GM18511 (cell line): ENCODE measurements around the gene XXYLT1.
A peak's percentile ranks its signal among the peaks of the same experiment; 100 is the strongest.

Experiments used
- ATAC-seq: cut with Tn5 transposase; IDR thresholded peaks from one replicate; pipeline ENCODE4 v1.9.1; 2021; ENCODE audit warnings: mild to moderate bottlenecking, moderate library complexity; ENCODE audit not compliant: unreplicated experiment

The XXYLT1 gene

GRCh38 chr3:195172896-195173295 is 98.1 kb downstream of the XXYLT1 start:
- no peak for ATAC-seq

- peak; percentile 69 for ATAC-seq
Observed at GRCh38 chr3:195172039-195172684, 98.8 kb downstream of the XXYLT1 start.

GRCh38 chr3:195171093-195171873 is 99.7 kb downstream of the XXYLT1 start:
- ATAC-seq = no peak

GRCh38 chr3:195170496-195170895 is 100.5 kb downstream of the XXYLT1 start:
- no peak for ATAC-seq

GRCh38 chr3:195169011-195169649 is 101.8 kb downstream of the XXYLT1 start:
- ATAC-seq = no peak

GRCh38 chr3:195168009-195168762 is 102.8 kb downstream of the XXYLT1 start:
- no peak for ATAC-seq

GRCh38 chr3:195165790-195166189 is 105.2 kb downstream of the XXYLT1 start:
- no peak for ATAC-seq

- no peak for ATAC-seq
Observed at GRCh38 chr3:195165265-195165609, 105.7 kb downstream of the XXYLT1 start.

- ATAC-seq = no peak
Observed at GRCh38 chr3:195164573-195165264, 106.2 kb downstream of the XXYLT1 start.

GRCh38 chr3:195163719-195164572 is 107.0 kb downstream of the XXYLT1 start:
- ATAC-seq = no peak

- no peak for ATAC-seq
Observed at GRCh38 chr3:195162816-195163215, 108.1 kb downstream of the XXYLT1 start.

- peak; percentile 66 for ATAC-seq
Observed at GRCh38 chr3:195162033-195162669, 108.8 kb downstream of the XXYLT1 start.

GRCh38 chr3:195160908-195161434 is 110.0 kb downstream of the XXYLT1 start:
- ATAC-seq = no peak

GRCh38 chr3:195160257-195160898 is 110.6 kb downstream of the XXYLT1 start:
- ATAC-seq = no peak

GRCh38 chr3:195159814-195160165 is 111.2 kb downstream of the XXYLT1 start:
- no peak for ATAC-seq

GRCh38 chr3:195159117-195159813 is 111.7 kb downstream of the XXYLT1 start:
- ATAC-seq = no peak

- no peak for ATAC-seq
Observed at GRCh38 chr3:195156286-195156890, 114.6 kb downstream of the XXYLT1 start.
